K562 (cell line): ENCODE measurements around the gene C4A. TPM values are rescaled to one million over a fixed set of nuclear protein-coding genes. Genes with fewer than 3 reads are reported as not detected.

ENCODE experiments used
- ARHGAP35 ChIP-seq: fragments of 450-650 bp; IDR thresholded peaks from 2 replicates; pipeline ENCODE4 v1.6.1; 2018; ENCODE audit not compliant: partially characterized antibody
- ARID1B ChIP-seq: fragments of 450-650 bp; IDR thresholded peaks from 2 replicates; pipeline ENCODE4 v1.6.1; 2016; ENCODE audit warnings: antibody characterized with exemption, mild to moderate bottlenecking, inconsistent platforms
- ARID3A ChIP-seq: IDR thresholded peaks from 2 replicates; pipeline ENCODE4 v1.6.1; 2012; ENCODE audit warnings: low read depth, low read length, improper control_type of control experiment, borderline replicate concordance
- CAMTA2 ChIP-seq: fragments of 250-450 bp; sonication (Bioruptor Pico); conservative IDR thresholded peaks from 2 replicates; pipeline ENCODE4 v1.5.1; 2022
- CHD1 ChIP-seq: fragments of 200-600 bp; sonication (generic); IDR thresholded peaks from one replicate; pipeline ENCODE4 v1.6.1; 2012; ENCODE audit warnings: mild to moderate bottlenecking, moderate library complexity, low read length, inconsistent platforms
- CHD4 ChIP-seq: fragments of 200-600 bp; sonication (generic); IDR thresholded peaks from 3 replicates; pipeline ENCODE4 v1.6.1; 2012; ENCODE audit warnings: low read depth, mild to moderate bottlenecking, mixed read lengths, low read length, inconsistent platforms; ENCODE audit not compliant: insufficient read depth, insufficient replicate concordance, poor library complexity, severe bottlenecking
- EGR1 ChIP-seq: fragments of 450-650 bp; conservative IDR thresholded peaks from 2 replicates; pipeline ENCODE4 v1.6.1; 2017; ENCODE audit warnings: mild to moderate bottlenecking
- ETV6 ChIP-seq, 3 experiments: fragments of 150-350 bp in 1 of 3; sonication (generic) in 1 of 3; formaldehyde crosslinking in 1 of 3; IDR thresholded peaks; 2 replicates each; pipeline versions ENCODE4 v1.6.1 to v1.8.0; 2014 to 2022; ENCODE audit warnings: borderline replicate concordance in 2 of 3, low read depth in 2 of 3, antibody characterized with exemption in 1 of 3, low read length in 1 of 3, mild to moderate bottlenecking in 1 of 3, missing genetic modification reagents in 1 of 3
- HEY1 ChIP-seq: fragments of 250-450 bp; sonication (Bioruptor Pico); IDR thresholded peaks from 2 replicates; pipeline ENCODE4 v1.5.0; 2020; ENCODE audit warnings: mild to moderate bottlenecking, moderate library complexity, borderline replicate concordance
- ID3 ChIP-seq, 2 experiments: fragments of 250-450 bp in 1 of 2; fragments of 450-650 bp in 1 of 2; sonication (Bioruptor Pico) in 1 of 2; IDR thresholded peaks; 2 replicates each; pipeline versions ENCODE4 v1.6.1 to v1.8.0; 2016 to 2021; ENCODE audit warnings: mild to moderate bottlenecking in 2 of 2, moderate library complexity in 2 of 2, missing compliant biosample characterization in 1 of 2, missing genetic modification characterization in 1 of 2
- KAT2B ChIP-seq: IDR thresholded peaks from one replicate; pipeline ENCODE4 v1.6.1; 2012; ENCODE audit warnings: low read depth, mild to moderate bottlenecking, control low read depth, inconsistent platforms, low read length, moderate library complexity
- MXI1 ChIP-seq: IDR thresholded peaks from 2 replicates; pipeline ENCODE4 v1.6.1; 2011; ENCODE audit warnings: low read depth, mild to moderate bottlenecking, improper control_type of control experiment, low read length
- MYBL2 ChIP-seq, 2 experiments: fragments of 450-650 bp in 1 of 2; sonication (generic) in 1 of 2; formaldehyde crosslinking in 1 of 2; IDR thresholded peaks; 2 replicates each; pipeline versions ENCODE4 v1.6.1 to v1.8.1; 2017 to 2022; ENCODE audit warnings: borderline replicate concordance in 1 of 2, inconsistent platforms in 1 of 2, low read depth in 1 of 2, mild to moderate bottlenecking in 1 of 2, missing genetic modification reagents in 1 of 2, moderate library complexity in 1 of 2
- NFYB ChIP-seq: IDR thresholded peaks from 2 replicates; pipeline ENCODE4 v1.6.1; 2011; ENCODE audit warnings: mild to moderate bottlenecking, moderate library complexity; ENCODE audit not compliant: insufficient read length; ENCODE audit errors: extremely low read depth
- NR1H2 ChIP-seq: sonication (generic); formaldehyde crosslinking; IDR thresholded peaks from 2 replicates; pipeline ENCODE4 v1.4.0; 2020; ENCODE audit warnings: mild to moderate bottlenecking, missing genetic modification reagents
- PHF21A ChIP-seq: fragments of 450-650 bp; IDR thresholded peaks from 2 replicates; pipeline ENCODE4 v1.6.1; 2017; ENCODE audit warnings: low read depth, borderline replicate concordance
- SIN3B ChIP-seq: fragments of 450-650 bp; IDR thresholded peaks from 2 replicates; pipeline ENCODE4 v1.6.1; 2017; ENCODE audit warnings: low read depth, mild to moderate bottlenecking, moderate library complexity
- SMARCA4 ChIP-seq: fragments of 450-650 bp; IDR thresholded peaks from 2 replicates; pipeline ENCODE4 v1.6.1; 2016
- SRF ChIP-seq, 2 experiments: fragments of 250-450, 450-650 bp in 1 of 2; sonication (Bioruptor Pico) in 1 of 2; sonication (generic) in 1 of 2; formaldehyde crosslinking; IDR thresholded peaks; 2 replicates each; pipeline versions ENCODE4 v1.5.0 to v1.5.1; 2020 to 2022; ENCODE audit warnings: mild to moderate bottlenecking in 1 of 2, missing genetic modification reagents in 1 of 2
- ZBTB8A ChIP-seq: fragments of 450-650 bp; IDR thresholded peaks from 2 replicates; pipeline ENCODE4 v1.6.1; 2018; ENCODE audit warnings: mild to moderate bottlenecking, moderate library complexity; ENCODE audit not compliant: partially characterized antibody
- ZNF668 ChIP-seq: fragments of 250-450 bp; sonication (Bioruptor Pico); IDR thresholded peaks from 2 replicates; pipeline ENCODE4 v1.8.0; 2022; ENCODE audit warnings: mild to moderate bottlenecking, inconsistent platforms
- ZNF717 ChIP-seq: fragments of 250-450 bp; sonication (Bioruptor Pico); IDR thresholded peaks from 2 replicates; pipeline ENCODE4 v1.5.0; 2021
- polyA plus RNA-seq, 8 experiments: library from polyadenylated mRNA; depleted of rRNA in 4 of 8; stranded (reverse) in 5 of 8; unstranded in 3 of 8; fragments of >200 nt; fragmentation: Nextera tagmentation in 2 of 8; fragmentation: Illumina TruSeq in 1 of 8; extraction: Ambion mirVana in 2 of 8; extraction: Trizol in 1 of 8; gene quantifications; 2 replicates each; pipeline versions ENCODE4 v1.2.1 to v1.2.3, GENCODE V29; 2011 to 2014; ENCODE audit warnings: inconsistent platforms in 1 of 8, missing spikeins in 1 of 8
- total RNA-seq, 7 experiments: library from RNA; depleted of rRNA in 6 of 7; stranded (reverse); fragments of >200 nt in 6 of 7; fragmentation: Illumina TruSeq in 2 of 7; extraction: Trizol in 2 of 7; gene quantifications; 2 replicates each; pipeline versions ENCODE4 v1.2.1 to v1.2.3, GENCODE V29; 2011 to 2021; ENCODE audit warnings: low replicate concordance in 1 of 7
- TF ChIP-seq, protein P1 (sequence below): fragments of 450-650 bp; IDR thresholded peaks from 2 replicates; pipeline ENCODE4 v1.6.1; 2016; ENCODE audit warnings: missing biosample characterization, missing genetic modification characterization
- TF ChIP-seq, protein P2 (sequence below): fragments of 450-650 bp; IDR thresholded peaks from 2 replicates; pipeline ENCODE4 v1.6.1; 2016; ENCODE audit warnings: low read depth, mild to moderate bottlenecking, moderate library complexity

C4A gene
- total and polyA plus RNA-seq, 9 of the 15 experiments (the other 6 are each of a cell fraction or from before 2014, with no cell fraction given) = 0.27 to 7.6 (median 5.0) TPM

DNA sequence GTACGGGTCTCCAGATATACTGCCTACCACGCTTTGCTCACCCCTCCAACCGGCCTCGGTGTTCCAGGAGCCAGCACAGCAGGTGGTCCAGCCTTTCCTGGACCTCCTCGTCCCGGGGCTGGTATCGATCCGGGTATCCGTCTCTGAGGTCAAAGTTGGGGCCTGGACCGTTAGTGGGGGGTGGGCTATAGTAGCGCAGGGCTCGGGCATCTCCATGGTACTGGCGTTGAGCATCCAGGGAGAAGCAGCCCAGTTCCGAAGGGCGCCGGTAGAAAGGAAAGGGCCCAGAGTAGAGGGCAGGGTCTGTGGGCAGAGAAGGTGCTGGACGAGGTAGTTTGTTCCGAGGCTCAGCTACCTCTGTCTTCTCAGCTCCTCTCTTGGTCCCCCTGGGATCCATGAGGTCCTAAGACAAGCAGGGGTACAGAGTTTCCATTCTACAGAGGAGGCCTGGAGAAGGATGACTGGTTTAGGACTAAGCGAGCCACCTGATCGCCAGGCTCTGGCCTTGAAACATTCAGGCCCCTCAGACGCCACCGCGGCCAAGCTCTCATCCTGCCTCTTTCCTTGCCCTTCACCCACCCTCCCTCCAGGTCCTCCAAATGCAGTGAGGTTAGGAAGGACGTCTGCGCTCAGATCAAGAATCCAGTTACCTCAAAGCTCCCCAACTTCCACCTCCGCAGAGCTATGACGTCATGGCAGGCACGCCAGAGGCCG is 10.4 kb upstream of the C4A start (continued):
- TF ChIP-seq ID3 (CRISPR knock-in tag; IDR thresholded peaks at IDR 0.05) = peak; percentile 68; the same call in 1 of the 2 replicates
- TF ChIP-seq ID3 (tag; IDR thresholded peaks at IDR 0.05) = no peak
- no peak for TF ChIP-seq CAMTA2 (CRISPR knock-in tag)
- TF ChIP-seq ZNF717 (CRISPR knock-in tag) = no peak
- TF ChIP-seq EGR1 = peak; percentile 94; the same call in 1 of the 2 replicates
- peak; percentile 31 for TF ChIP-seq CHD1
- TF ChIP-seq KAT2B = no peak
- no peak for TF ChIP-seq CHD4
- TF ChIP-seq, protein P1, sequence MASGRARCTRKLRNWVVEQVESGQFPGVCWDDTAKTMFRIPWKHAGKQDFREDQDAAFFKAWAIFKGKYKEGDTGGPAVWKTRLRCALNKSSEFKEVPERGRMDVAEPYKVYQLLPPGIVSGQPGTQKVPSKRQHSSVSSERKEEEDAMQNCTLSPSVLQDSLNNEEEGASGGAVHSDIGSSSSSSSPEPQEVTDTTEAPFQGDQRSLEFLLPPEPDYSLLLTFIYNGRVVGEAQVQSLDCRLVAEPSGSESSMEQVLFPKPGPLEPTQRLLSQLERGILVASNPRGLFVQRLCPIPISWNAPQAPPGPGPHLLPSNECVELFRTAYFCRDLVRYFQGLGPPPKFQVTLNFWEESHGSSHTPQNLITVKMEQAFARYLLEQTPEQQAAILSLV = no peak; the same call in 1 of the 2 replicates
- TF ChIP-seq MYBL2 (IDR thresholded peaks at IDR 0.05; ENCODE audit: low read depth) = no peak
- TF ChIP-seq MYBL2 (CRISPR knock-in tag; IDR thresholded peaks at IDR 0.05; ENCODE audit: borderline replicate concordance) = no peak
- 0 out of 4 replicates have a peak, but pooled peaks of 1 of the 2 experiments have one; percentile 34 for TF ChIP-seq SRF (CRISPR knock-in tag; IDR thresholded peaks at IDR 0.05)
- peak; percentile 18; the same call in 1 of the 2 replicates for TF ChIP-seq NR1H2 (CRISPR knock-in tag)
- no peak for TF ChIP-seq SMARCA4
- TF ChIP-seq ZNF668 (CRISPR knock-in tag) = no peak; the same call in 1 of the 2 replicates
- TF ChIP-seq MXI1 = no peak
- TF ChIP-seq SIN3B = no peak
- TF ChIP-seq ETV6 (IDR thresholded peaks at IDR 0.05; ENCODE audit: borderline replicate concordance in 1 of 2, low read depth in 2 of 2, low read length in 1 of 2) = no peak
- TF ChIP-seq ETV6 (CRISPR knock-in tag; IDR thresholded peaks at IDR 0.05; ENCODE audit: borderline replicate concordance) = no peak
- TF ChIP-seq HEY1 (CRISPR knock-in tag) = no peak
- no peak for TF ChIP-seq ARID1B
- no peak for TF ChIP-seq ZBTB8A
- no peak for TF ChIP-seq PHF21A
- TF ChIP-seq, protein P2, sequence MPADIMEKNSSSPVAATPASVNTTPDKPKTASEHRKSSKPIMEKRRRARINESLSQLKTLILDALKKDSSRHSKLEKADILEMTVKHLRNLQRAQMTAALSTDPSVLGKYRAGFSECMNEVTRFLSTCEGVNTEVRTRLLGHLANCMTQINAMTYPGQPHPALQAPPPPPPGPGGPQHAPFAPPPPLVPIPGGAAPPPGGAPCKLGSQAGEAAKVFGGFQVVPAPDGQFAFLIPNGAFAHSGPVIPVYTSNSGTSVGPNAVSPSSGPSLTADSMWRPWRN = no peak
- no peak for TF ChIP-seq ARHGAP35
- TF ChIP-seq NFYB = no peak
- TF ChIP-seq ARID3A = no peak
